OCI-LY7 (cell line): ENCODE data around the gene COBLL1. TPM values are rescaled to one million over a fixed set of nuclear protein-coding genes. Genes with fewer than 3 reads are reported as not detected.

Source experiments
- BruUV-seq: library from RNA; stranded (reverse); fragments of 400-500 nt; replicated peaks from 2 replicates; lab custom pipeline; 2021; lab: Mats Ljungman, UMichigan
- CTCF ChIA-PET: fragments of 300-600 bp; sonication (Branson Sonifier 250); formaldehyde crosslinking; loops from one replicate; lab custom pipeline; 2022; ENCODE audit warnings: antibody characterized with exemption; ENCODE audit not compliant: unreplicated experiment; lab: Charles Lee
- POLR2A ChIA-PET: fragments of 300-600 bp; sonication (Branson Sonifier 250); formaldehyde crosslinking; loops from one replicate; lab custom pipeline; 2022; ENCODE audit warnings: antibody characterized with exemption; lab: Charles Lee
- DNase-seq: peaks from one replicate; pipeline ENCODE4 v3.0.0-alpha.2; 2015; ENCODE audit warnings: low spot score
- H2AFZ ChIP-seq: fragments of 200-600 bp; sonication (generic), shearing (Covaris generic); 2 replicates; pipeline ENCODE4 v1.6.1; 2014; ENCODE audit warnings: mild to moderate bottlenecking, antibody characterized with exemption, low read length, moderate library complexity
- H3K27ac ChIP-seq: fragments of 200-600 bp; sonication (generic); 2 replicates; pipeline ENCODE4 v1.5.1; 2014; ENCODE audit warnings: mixed run types, low read depth, mild to moderate bottlenecking, moderate library complexity, low read length, inconsistent platforms; ENCODE audit not compliant: poor library complexity, severe bottlenecking
- H3K36me3 ChIP-seq: fragments of 200-600 bp; sonication (generic); 2 replicates; pipeline ENCODE4 v1.6.1; 2014; ENCODE audit warnings: mild to moderate bottlenecking, antibody characterized with exemption, low read length, moderate library complexity, mixed read lengths; ENCODE audit not compliant: insufficient read depth
- H3K4me1 ChIP-seq: fragments of 200-600 bp; sonication (generic); 2 replicates; pipeline ENCODE4 v1.5.1; 2014; ENCODE audit warnings: mild to moderate bottlenecking, low read length; ENCODE audit not compliant: insufficient read depth, poor library complexity, severe bottlenecking
- H3K4me2 ChIP-seq: fragments of 200-600 bp; sonication (generic); 2 replicates; pipeline ENCODE4 v1.6.1; 2014; ENCODE audit warnings: mild to moderate bottlenecking, low read length
- H3K4me3 ChIP-seq: fragments of 200-600 bp; sonication (generic); 2 replicates; pipeline ENCODE4 v1.5.1; 2014; ENCODE audit warnings: mild to moderate bottlenecking, low read depth, low read length; ENCODE audit not compliant: poor library complexity, severe bottlenecking
- H3K79me2 ChIP-seq: fragments of 200-600 bp; sonication (generic); 2 replicates; pipeline ENCODE4 v1.6.1; 2016; ENCODE audit warnings: low read depth, mild to moderate bottlenecking, low read length, moderate library complexity, mixed read lengths; ENCODE audit not compliant: insufficient read depth
- H3K9me2 ChIP-seq: fragments of 200-600 bp; sonication (generic); 2 replicates; pipeline ENCODE4 v1.6.1; 2016; ENCODE audit warnings: mild to moderate bottlenecking, low read length, mixed read lengths; ENCODE audit not compliant: insufficient read depth
- H3K9me3 ChIP-seq: fragments of 200-600 bp; sonication (generic); 2 replicates; pipeline ENCODE4 v1.6.1; 2014; ENCODE audit warnings: mild to moderate bottlenecking, mixed run types, low read length, mixed read lengths
- H4K20me1 ChIP-seq: fragments of 200-600 bp; sonication (generic); 2 replicates; pipeline ENCODE4 v1.6.1; 2014; ENCODE audit warnings: mild to moderate bottlenecking, antibody characterized with exemption, low read length, moderate library complexity, mixed read lengths; ENCODE audit not compliant: insufficient read depth
- EZH2phosphoT487 ChIP-seq: fragments of 200-600 bp; sonication (generic); IDR thresholded peaks from 2 replicates; pipeline ENCODE4 v1.6.1; 2018; ENCODE audit warnings: low read depth, borderline replicate concordance, mild to moderate bottlenecking, mixed run types, antibody characterized with exemption, low read length, moderate library complexity, mixed read lengths
- intact Hi-C: fragments of 100-400 bp; cut with micrococcal nuclease; formaldehyde crosslinking; loops from one replicate; pipeline ENCODE4 v1.10.0; 2022; ENCODE audit not compliant: unreplicated experiment
- total RNA-seq, 2 experiments: library from RNA; depleted of rRNA in 1 of 2; stranded (reverse); fragments of >200 nt in 1 of 2; shearing (Covaris generic) in 1 of 2; gene quantifications; 2 replicates each; pipeline ENCODE4 v1.2.3, GENCODE V29; 2014 to 2022
- TF ChIP-seq, protein P1 (sequence below): fragments of 200-600 bp; sonication (generic); conservative IDR thresholded peaks from 2 replicates; pipeline ENCODE4 v1.5.1; 2014; ENCODE audit warnings: mild to moderate bottlenecking, antibody characterized with exemption, low read length, moderate library complexity, mixed read lengths

The COBLL1 gene
- total RNA-seq, 2 experiments from 2014 or later = 0.79 to 40.7 TPM

- no peak overlapping the region for H3K4me2 ChIP-seq
- no peaks in the 10 kb centered on the region for H3K79me2 ChIP-seq
- TF ChIP-seq EZH2phosphoT487 = no peak
- TF ChIP-seq, protein P1, sequence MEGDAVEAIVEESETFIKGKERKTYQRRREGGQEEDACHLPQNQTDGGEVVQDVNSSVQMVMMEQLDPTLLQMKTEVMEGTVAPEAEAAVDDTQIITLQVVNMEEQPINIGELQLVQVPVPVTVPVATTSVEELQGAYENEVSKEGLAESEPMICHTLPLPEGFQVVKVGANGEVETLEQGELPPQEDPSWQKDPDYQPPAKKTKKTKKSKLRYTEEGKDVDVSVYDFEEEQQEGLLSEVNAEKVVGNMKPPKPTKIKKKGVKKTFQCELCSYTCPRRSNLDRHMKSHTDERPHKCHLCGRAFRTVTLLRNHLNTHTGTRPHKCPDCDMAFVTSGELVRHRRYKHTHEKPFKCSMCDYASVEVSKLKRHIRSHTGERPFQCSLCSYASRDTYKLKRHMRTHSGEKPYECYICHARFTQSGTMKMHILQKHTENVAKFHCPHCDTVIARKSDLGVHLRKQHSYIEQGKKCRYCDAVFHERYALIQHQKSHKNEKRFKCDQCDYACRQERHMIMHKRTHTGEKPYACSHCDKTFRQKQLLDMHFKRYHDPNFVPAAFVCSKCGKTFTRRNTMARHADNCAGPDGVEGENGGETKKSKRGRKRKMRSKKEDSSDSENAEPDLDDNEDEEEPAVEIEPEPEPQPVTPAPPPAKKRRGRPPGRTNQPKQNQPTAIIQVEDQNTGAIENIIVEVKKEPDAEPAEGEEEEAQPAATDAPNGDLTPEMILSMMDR = no peak
- ChIA-PET POLR2A (interaction anchor here (0.6 to 1.0 kb wide), 2 partner anchors 12 to 60 kb away, joined by 3 read pairs; no protein-coding TSS in a partner anchor), CTCF (no interaction called here)
- no peak overlapping the region for H3K27ac ChIP-seq
- H2AFZ ChIP-seq = no peak overlapping the region
- H3K4me1 ChIP-seq = no peaks in the 10 kb centered on the region
- intact Hi-C loops = no loop called here
- no peaks in the 10 kb centered on the region for H3K9me3 ChIP-seq
- no peak for DNase-seq
- no TSS peak for BruUV-seq
- H4K20me1 ChIP-seq = no peaks in the 10 kb centered on the region
- H3K4me3 ChIP-seq = no peak overlapping the region
- no peaks in the 10 kb centered on the region for H3K9me2 ChIP-seq
- H3K36me3 ChIP-seq = no peaks in the 10 kb centered on the region
These were observed 93.7 kb downstream of the COBLL1 start for GRCh38 chr2:164747783-164748433.

GRCh38 chr2:164747140-164747539, 94.5 kb downstream of the COBLL1 start:
- no peak overlapping the region for H3K4me3 ChIP-seq
- no peaks in the 10 kb centered on the region for H4K20me1 ChIP-seq
- DNase-seq = no peak
- CTCF ChIA-PET = no interaction called here
- no peaks in the 10 kb centered on the region for H3K4me1 ChIP-seq
- H3K27ac ChIP-seq = no peak overlapping the region
- no peak overlapping the region for H2AFZ ChIP-seq
- no peak overlapping the region for H3K4me2 ChIP-seq
- POLR2A ChIA-PET = interaction anchor here (0.6 to 1.1 kb wide), 3 partner anchors 12 to 157 kb away, joined by 3 read pairs; no protein-coding TSS in a partner anchor
- no peaks in the 10 kb centered on the region for H3K36me3 ChIP-seq
- no peaks in the 10 kb centered on the region for H3K9me2 ChIP-seq
- BruUV-seq = no TSS peak
- intact Hi-C loops = no loop called here
- TF ChIP-seq, protein P1 = no peak
- no peak for TF ChIP-seq EZH2phosphoT487
- no peaks in the 10 kb centered on the region for H3K79me2 ChIP-seq
- H3K9me3 ChIP-seq = no peaks in the 10 kb centered on the region

DNA sequence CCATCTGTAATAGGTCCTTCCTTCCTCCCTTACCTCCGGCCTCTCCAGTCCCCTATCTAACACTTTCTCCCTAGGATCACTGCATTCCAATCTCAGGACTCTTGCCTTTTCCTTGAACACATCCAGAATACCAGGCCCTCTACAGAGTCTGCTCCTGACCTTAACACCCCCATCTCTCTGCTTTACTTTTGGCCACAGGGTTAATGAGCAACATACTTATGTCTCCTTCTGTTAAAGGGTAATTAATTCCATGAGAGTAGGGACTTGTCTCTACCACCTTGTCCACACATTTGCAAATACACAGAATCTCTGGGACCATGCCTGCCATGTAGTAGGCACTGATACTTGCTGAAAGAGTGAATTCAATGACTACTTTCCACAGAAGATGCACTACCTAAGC, 94.9 kb downstream of the COBLL1 start:
- CTCF ChIA-PET = no interaction called here

More for the DNA sequence above, 94.9 kb downstream of the COBLL1 start:
- Histone ChIP-seq H3K9me3 (no peaks in the 10 kb centered on the region), H3K4me2 (no peak overlapping the region), H4K20me1 (no peaks in the 10 kb centered on the region), H3K9me2 (no peaks in the 10 kb centered on the region), H3K36me3 (no peaks in the 10 kb centered on the region), H3K4me1 (no peaks in the 10 kb centered on the region), H2AFZ (no peak overlapping the region), H3K4me3 (no peak overlapping the region), H3K79me2 (no peaks in the 10 kb centered on the region), H3K27ac (no peak overlapping the region)
- intact Hi-C loops = no loop called here
- POLR2A ChIA-PET = interaction anchor here (0.6 to 1.1 kb wide), 2 partner anchors 157 to 343 kb away, joined by 3 to 4 read pairs; no protein-coding TSS in a partner anchor
- no peak for DNase-seq
- no TSS peak for BruUV-seq
- no peak for TF ChIP-seq EZH2phosphoT487
- TF ChIP-seq, protein P1 = no peak
